Measurements from ENCODE around the gene PYGO1. TPM values are rescaled to one million over a fixed set of nuclear protein-coding genes. Genes with fewer than 3 reads are reported as not detected.

Gene PYGO1
- total and polyA plus RNA-seq, 2 donors from 2014 or later = 0.49 to 3.7 TPM

DNA sequence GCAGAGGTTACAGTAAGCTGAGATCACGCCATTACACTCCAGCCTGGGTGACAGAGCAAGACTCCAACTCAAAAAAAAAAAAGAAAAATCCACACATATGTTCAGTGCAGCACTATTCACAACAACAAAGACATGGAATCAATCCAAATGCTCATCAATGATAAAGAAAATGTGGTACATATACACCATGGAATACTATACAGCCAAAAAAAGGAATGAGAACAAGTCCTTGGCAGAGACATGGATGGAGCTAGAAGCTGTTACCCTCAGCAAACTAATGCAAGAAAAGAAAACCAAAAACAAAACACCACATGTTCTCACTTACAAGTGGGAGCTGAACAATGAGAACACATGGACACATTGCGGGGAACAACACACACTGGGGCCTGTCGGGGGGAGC, 25.5 kb downstream of the PYGO1 start:
- Histone ChIP-seq H3K4me1 (ENCODE audit: control insufficient read depth in 2 of 3, insufficient read depth in 2 of 3, low read depth in 1 of 3, low read length in 3 of 3) (no peaks in the 10 kb centered on the region), H3K4me3 (ENCODE audit: low read length in 3 of 3) (no peak overlapping the region), H3K36me3 (ENCODE audit: control insufficient read depth in 2 of 3, insufficient read depth in 3 of 3, low read length in 3 of 3) (no peaks in the 10 kb centered on the region), H3K9me3 (ENCODE audit: control insufficient read depth in 2 of 3, insufficient read depth in 1 of 3, low read length in 3 of 3) (peaks cover 0 to 6% (median 0%) of the 10 kb centered on the region in 3 donors), H3K27me3 (ENCODE audit: control insufficient read depth, insufficient read depth, low read length) (no peaks in the 10 kb centered on the region), H3K9ac (ENCODE audit: low read length in 3 of 3) (no peak overlapping the region), H3K27ac (ENCODE audit: low read depth in 2 of 2, low read length in 2 of 2) (no peak overlapping the region)
- DNase-seq (no peak), FAIRE-seq (no peak)
- intact Hi-C loops (cut with DNase I) = no loop called here
- no peak for TF ChIP-seq CTCF (IDR thresholded peaks at IDR 0.05; ENCODE audit: borderline replicate concordance, extremely low read depth, insufficient read depth)

GRCh38 chr15:55555089-55555488, 33.1 kb downstream of the PYGO1 start:
- intact Hi-C loops (cut with DNase I) = no loop called here
- no peak for TF ChIP-seq CTCF (IDR thresholded peaks at IDR 0.05; ENCODE audit: borderline replicate concordance, extremely low read depth, insufficient read depth)
- no peaks in the 10 kb centered on the region for H3K27me3 ChIP-seq (ENCODE audit: control insufficient read depth, insufficient read depth, low read length)
- H3K4me3 ChIP-seq (ENCODE audit: low read length in 3 of 3) = no peak overlapping the region
- H3K36me3 ChIP-seq (ENCODE audit: control insufficient read depth in 2 of 3, insufficient read depth in 3 of 3, low read length in 3 of 3) = no peaks in the 10 kb centered on the region
- FAIRE-seq (no peak), DNase-seq (peak in 1 of 5 donors; percentile 6)
- H3K4me1 ChIP-seq (ENCODE audit: control insufficient read depth in 2 of 3, insufficient read depth in 2 of 3, low read depth in 1 of 3, low read length in 3 of 3) = no peaks in the 10 kb centered on the region
- H3K9me3 ChIP-seq (ENCODE audit: control insufficient read depth in 2 of 3, insufficient read depth in 1 of 3, low read length in 3 of 3) = peaks cover 2 to 14% (median 3%) of the 10 kb centered on the region in 3 donors
- H3K27ac ChIP-seq (ENCODE audit: low read depth in 2 of 2, low read length in 2 of 2) = no peak overlapping the region
- no peak overlapping the region for H3K9ac ChIP-seq (ENCODE audit: low read length in 3 of 3)

- FAIRE-seq = no peak
- Histone ChIP-seq H3K9ac (ENCODE audit: low read length in 3 of 3) (no peak overlapping the region), H3K27me3 (ENCODE audit: control insufficient read depth, insufficient read depth, low read length) (no peaks in the 10 kb centered on the region), H3K27ac (ENCODE audit: low read depth in 2 of 2, low read length in 2 of 2) (no peak overlapping the region), H3K9me3 (ENCODE audit: control insufficient read depth in 2 of 3, insufficient read depth in 1 of 3, low read length in 3 of 3) (peaks cover 2 to 14% (median 3%) of the 10 kb centered on the region in 3 donors), H3K4me1 (ENCODE audit: control insufficient read depth in 2 of 3, insufficient read depth in 2 of 3, low read depth in 1 of 3, low read length in 3 of 3) (no peaks in the 10 kb centered on the region), H3K36me3 (ENCODE audit: control insufficient read depth in 2 of 3, insufficient read depth in 3 of 3, low read length in 3 of 3) (no peaks in the 10 kb centered on the region), H3K4me3 (ENCODE audit: low read length in 3 of 3) (no peak overlapping the region)
- intact Hi-C loops (cut with DNase I) = no loop called here
- DNase-seq = peak in 3 of 5 donors; percentile 14 to 81 (median 37)
- TF ChIP-seq CTCF (IDR thresholded peaks at IDR 0.05; ENCODE audit: borderline replicate concordance, extremely low read depth, insufficient read depth) = no peak
These were observed 35.2 kb downstream of the PYGO1 start for GRCh38 chr15:55552926-55553325.

DNA sequence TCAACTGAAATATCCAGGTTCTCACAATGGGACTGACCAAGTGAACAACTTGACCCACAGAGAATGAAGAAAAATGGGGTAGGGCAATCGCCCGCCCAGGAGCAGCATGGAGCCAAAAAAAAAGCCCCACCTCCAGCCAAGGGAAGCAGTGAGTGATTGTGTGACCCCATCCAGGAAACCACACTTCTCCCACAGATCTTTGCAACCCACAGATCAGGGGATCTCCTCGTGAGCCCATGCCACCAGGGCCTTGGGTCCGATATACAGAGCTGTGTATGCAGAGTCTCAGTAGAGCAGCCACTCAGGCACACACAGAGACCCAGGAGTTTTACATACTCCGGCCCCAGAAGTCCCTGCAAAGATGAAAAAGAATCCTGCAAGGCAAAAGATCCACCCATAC, 35.7 kb downstream of the PYGO1 start:
- Histone ChIP-seq H3K27ac (ENCODE audit: low read depth in 2 of 2, low read length in 2 of 2) (no peak overlapping the region), H3K9me3 (ENCODE audit: control insufficient read depth in 2 of 3, insufficient read depth in 1 of 3, low read length in 3 of 3) (peaks cover 2 to 14% (median 3%) of the 10 kb centered on the region in 3 donors), H3K9ac (ENCODE audit: low read length in 3 of 3) (no peak overlapping the region), H3K4me3 (ENCODE audit: low read length in 3 of 3) (no peak overlapping the region), H3K27me3 (ENCODE audit: control insufficient read depth, insufficient read depth, low read length) (no peaks in the 10 kb centered on the region), H3K36me3 (ENCODE audit: control insufficient read depth in 2 of 3, insufficient read depth in 3 of 3, low read length in 3 of 3) (no peaks in the 10 kb centered on the region), H3K4me1 (ENCODE audit: control insufficient read depth in 2 of 3, insufficient read depth in 2 of 3, low read depth in 1 of 3, low read length in 3 of 3) (no peaks in the 10 kb centered on the region)
- FAIRE-seq = no peak
- DNase-seq = no peak
- intact Hi-C loops (cut with DNase I) = no loop called here
- no peak for TF ChIP-seq CTCF (IDR thresholded peaks at IDR 0.05; ENCODE audit: borderline replicate concordance, extremely low read depth, insufficient read depth)

Data from kidney (tissue), 14 donors.